Skeletal muscle tissue (tissue), 4 donors: ENCODE measurements around the gene TUBB4B. TPM values are rescaled to one million over a fixed set of nuclear protein-coding genes. Genes with fewer than 3 reads are reported as not detected.

Experiments
- H3K27ac ChIP-seq: one replicate; pipeline ENCODE4 v1.7.0; 2013; ENCODE audit warnings: mild to moderate bottlenecking, low read depth, low read length, inconsistent platforms
- H3K27me3 ChIP-seq, 3 donors: one replicate each; pipeline ENCODE4 v1.7.0; 2013; ENCODE audit warnings: low read length in 3 of 3; ENCODE audit not compliant: control insufficient read depth in 3 of 3, insufficient read depth in 3 of 3
- H3K36me3 ChIP-seq, 3 donors: one replicate each; pipeline ENCODE4 v1.7.0; 2013; ENCODE audit warnings: low read length in 3 of 3; ENCODE audit not compliant: control insufficient read depth in 3 of 3, insufficient read depth in 3 of 3
- H3K4me1 ChIP-seq, 3 donors: one replicate each; pipeline ENCODE4 v1.7.0; 2013; ENCODE audit warnings: low read length in 3 of 3, mild to moderate bottlenecking in 3 of 3; ENCODE audit not compliant: control insufficient read depth in 3 of 3, insufficient read depth in 3 of 3
- H3K4me3 ChIP-seq, 3 donors: one replicate each; pipeline ENCODE4 v1.7.0; 2013; ENCODE audit warnings: low read length in 3 of 3
- H3K9ac ChIP-seq, 3 donors: one replicate each; pipeline ENCODE4 v1.7.0; 2013; ENCODE audit warnings: low read length in 3 of 3, mild to moderate bottlenecking in 3 of 3, moderate library complexity in 2 of 3, low read depth in 1 of 3
- H3K9me3 ChIP-seq, 3 donors: one replicate each; pipeline ENCODE4 v1.7.0; 2013; ENCODE audit warnings: low read length in 3 of 3; ENCODE audit not compliant: control insufficient read depth in 3 of 3
- total RNA-seq: library from RNA; depleted of rRNA; stranded (reverse); fragments of >200 nt; gene quantifications from one replicate; pipeline ENCODE4 v1.2.3, GENCODE V29; 2014
- donor health status: Osteomylitis.

TUBB4B gene
- 97.1 TPM for total RNA-seq

GRCh38 chr9:137240841-137241489, at the start of gene TUBB4B:
TSS of gene TUBB4B (plus strand) at chr9:137241287. CDS start at chr9:137241361, 74 bp downstream.
- Histone ChIP-seq H3K4me1 (peaks cover 62 to 77% (median 68%) of the 10 kb centered on the region in 3 donors), H3K9me3 (no peaks in the 10 kb centered on the region)

DNA sequence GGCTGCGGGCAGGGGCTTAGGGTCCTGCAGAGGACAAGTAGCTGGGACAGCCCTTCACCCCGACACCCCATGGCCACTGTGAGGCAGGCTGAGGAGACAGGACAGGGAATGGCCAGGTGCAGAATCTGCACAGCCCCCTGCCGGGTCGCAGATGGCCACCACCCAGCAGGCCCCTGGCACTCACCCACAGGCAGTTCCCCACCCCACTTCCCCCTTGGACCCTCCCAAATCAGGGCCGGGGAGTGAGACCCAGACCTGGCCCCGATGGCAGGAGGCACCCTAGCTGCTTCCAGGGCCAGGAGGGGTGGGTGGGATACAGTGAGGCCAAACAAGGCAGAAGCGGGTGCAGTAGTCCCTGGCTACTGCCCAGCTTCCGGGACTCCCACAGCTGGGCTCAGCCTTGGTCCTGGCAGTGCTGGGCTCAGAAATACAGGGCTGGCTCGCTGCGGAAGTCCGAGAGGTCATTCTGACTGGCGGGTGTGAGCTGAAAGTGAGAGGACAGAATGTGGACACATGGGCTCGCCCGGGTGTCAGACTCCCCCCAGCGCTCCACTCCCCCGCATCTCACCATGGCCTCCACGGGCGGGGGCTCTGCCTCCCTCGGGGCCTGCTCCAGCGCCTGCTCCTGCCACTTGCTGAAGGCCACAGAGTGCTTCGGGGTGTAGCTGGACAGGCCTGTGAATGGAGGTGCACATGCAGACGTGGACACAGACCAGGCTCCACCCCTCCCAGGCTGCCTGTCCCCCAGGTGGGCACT, 49.2 kb upstream of the TUBB4B start:
- Histone ChIP-seq H3K27me3 (no peaks in the 10 kb centered on the region), H3K9ac (peak overlapping the region in 1 of 3 donors; percentile 25), H3K4me3 (no peak overlapping the region), H3K9me3 (no peaks in the 10 kb centered on the region), H3K36me3 (peaks cover 19 to 26% (median 22%) of the 10 kb centered on the region in 3 donors), H3K27ac (no peak overlapping the region), H3K4me1 (peaks cover 30 to 73% (median 61%) of the 10 kb centered on the region in 3 donors)

More at GRCh38 chr9:137240841-137241489, at the start of gene TUBB4B:
- Histone ChIP-seq H3K36me3 (peaks cover 18 to 24% (median 20%) of the 10 kb centered on the region in 3 donors), H3K27me3 (no peaks in the 10 kb centered on the region), H3K4me3 (peak within 1 kb of the TSS; percentile 60 to 83 (median 83)), H3K27ac (peak within 1 kb of the TSS; percentile 95), H3K9ac (peak within 1 kb of the TSS; percentile 88 to 91 (median 90))

DNA sequence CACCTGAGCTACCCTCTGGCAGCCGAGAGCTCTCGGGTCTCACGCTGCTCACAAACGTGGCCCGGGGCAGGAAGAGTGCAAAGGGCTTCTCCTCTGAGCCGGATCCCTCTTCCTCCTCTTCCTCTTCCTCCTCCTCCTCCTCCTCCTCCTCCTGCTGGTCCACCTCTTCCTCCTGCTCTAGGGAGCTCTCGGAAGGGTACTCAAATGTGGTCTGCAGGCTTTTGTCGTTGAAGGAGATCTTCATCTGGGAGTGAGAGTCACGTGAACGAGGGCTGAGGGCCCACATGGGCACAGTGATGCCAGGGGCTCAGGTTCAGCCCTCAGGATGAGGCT, 48.7 kb upstream of the TUBB4B start:
- no peak overlapping the region for H3K4me3 ChIP-seq
- H3K27ac ChIP-seq = no peak overlapping the region

DNA sequence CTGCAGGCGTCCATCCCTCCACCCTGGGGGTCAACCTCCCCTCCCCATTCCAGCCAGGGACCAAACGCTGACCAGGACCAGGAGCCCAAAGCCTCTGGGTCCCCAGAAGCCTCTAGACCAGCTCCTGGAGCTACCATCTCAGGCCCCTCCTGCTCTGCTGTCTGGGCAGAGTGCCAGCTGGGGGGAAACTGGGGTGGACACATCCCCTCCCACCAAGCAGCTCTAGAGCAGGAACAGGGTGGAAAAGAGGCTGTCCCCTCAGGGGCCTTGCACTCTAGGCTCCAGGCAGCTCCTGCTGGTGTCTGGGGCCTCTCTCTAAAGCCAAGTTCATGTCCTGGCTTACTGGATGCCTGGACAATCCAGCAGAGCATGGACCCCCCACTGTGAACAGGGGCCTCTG, 48.2 kb upstream of the TUBB4B start:
- no peak overlapping the region for H3K9ac ChIP-seq
- H3K27me3 ChIP-seq = no peaks in the 10 kb centered on the region
- H3K4me1 ChIP-seq = peaks cover 20 to 71% (median 58%) of the 10 kb centered on the region in 3 donors
- H3K4me3 ChIP-seq = no peak overlapping the region
- H3K36me3 ChIP-seq = peaks cover 17 to 18% (median 18%) of the 10 kb centered on the region in 3 donors
- H3K27ac ChIP-seq = no peak overlapping the region
- no peaks in the 10 kb centered on the region for H3K9me3 ChIP-seq

More for the DNA sequence above, 48.7 kb upstream of the TUBB4B start:
- H3K4me1 ChIP-seq = peaks cover 25 to 71% (median 58%) of the 10 kb centered on the region in 3 donors
- H3K36me3 ChIP-seq = peaks cover 17 to 20% (median 18%) of the 10 kb centered on the region in 3 donors
- H3K9me3 ChIP-seq = no peaks in the 10 kb centered on the region
- H3K27me3 ChIP-seq = no peaks in the 10 kb centered on the region
- H3K9ac ChIP-seq = no peak overlapping the region

GRCh38 chr9:137193771-137194170, 47.3 kb upstream of the TUBB4B start:
- H3K9me3 ChIP-seq = no peaks in the 10 kb centered on the region
- peaks cover 26 to 75% (median 66%) of the 10 kb centered on the region in 3 donors for H3K4me1 ChIP-seq
- H3K4me3 ChIP-seq = no peak overlapping the region
- H3K27ac ChIP-seq = no peak overlapping the region
- peaks cover 17 to 18% (median 18%) of the 10 kb centered on the region in 3 donors for H3K36me3 ChIP-seq
- H3K9ac ChIP-seq = peak overlapping the region in 1 of 3 donors; percentile 71
- no peaks in the 10 kb centered on the region for H3K27me3 ChIP-seq

DNA sequence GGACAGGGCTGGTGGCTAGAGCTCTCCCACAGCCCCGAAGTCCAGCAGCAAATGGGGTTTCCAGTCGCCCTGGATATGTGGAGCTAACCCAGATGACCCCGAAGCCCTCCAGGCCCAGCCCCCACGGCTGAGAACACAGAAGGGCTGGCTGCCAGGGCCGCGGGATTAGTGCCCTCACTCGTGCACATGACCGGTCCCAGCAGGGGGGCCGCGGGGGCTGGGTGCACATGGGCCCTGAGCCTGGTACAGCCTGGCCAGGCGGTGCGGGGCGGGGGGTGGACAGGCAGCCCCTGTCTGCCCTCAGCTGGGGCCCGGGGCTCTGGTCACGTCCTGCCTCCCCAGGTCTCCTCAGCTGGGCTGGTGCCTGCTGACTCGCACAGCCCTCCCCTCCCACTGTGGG, 46.7 kb upstream of the TUBB4B start:
- H3K9me3 ChIP-seq = no peaks in the 10 kb centered on the region
- peak overlapping the region in 1 of 3 donors; percentile 71 for H3K9ac ChIP-seq
- H3K4me3 ChIP-seq = no peak overlapping the region
- H3K27me3 ChIP-seq = no peaks in the 10 kb centered on the region
- H3K27ac ChIP-seq = no peak overlapping the region
- H3K36me3 ChIP-seq = peaks cover 17 to 18% (median 18%) of the 10 kb centered on the region in 3 donors
- peaks cover 27 to 76% (median 67%) of the 10 kb centered on the region in 3 donors for H3K4me1 ChIP-seq

DNA sequence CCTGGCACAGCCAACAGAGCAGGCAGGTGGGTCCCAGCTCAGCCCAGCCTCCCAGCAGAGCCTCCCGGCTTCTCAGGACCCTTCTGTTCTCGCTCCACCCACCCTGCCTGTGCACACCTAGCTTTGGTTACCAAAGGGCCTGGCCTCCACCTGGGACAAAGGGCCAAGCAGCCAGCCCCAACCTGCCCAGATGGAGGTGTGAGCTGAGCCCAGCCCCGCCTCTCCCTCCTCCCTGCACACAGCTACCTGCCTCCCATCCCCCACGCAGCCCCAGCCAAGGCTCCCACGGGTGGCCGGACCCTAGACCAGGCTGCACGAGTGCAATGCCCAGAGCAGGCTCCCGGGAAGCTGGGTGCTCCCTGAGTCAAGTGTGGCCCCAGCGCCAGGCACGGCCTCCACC, 46.2 kb upstream of the TUBB4B start:
- Histone ChIP-seq H3K36me3 (peaks cover 15 to 16% (median 16%) of the 10 kb centered on the region in 3 donors), H3K27ac (no peak overlapping the region), H3K27me3 (no peaks in the 10 kb centered on the region), H3K4me1 (peaks cover 24 to 75% (median 65%) of the 10 kb centered on the region in 3 donors), H3K9ac (peak overlapping the region in 2 of 3 donors; percentile 14 to 71), H3K9me3 (no peaks in the 10 kb centered on the region), H3K4me3 (no peak overlapping the region)

DNA sequence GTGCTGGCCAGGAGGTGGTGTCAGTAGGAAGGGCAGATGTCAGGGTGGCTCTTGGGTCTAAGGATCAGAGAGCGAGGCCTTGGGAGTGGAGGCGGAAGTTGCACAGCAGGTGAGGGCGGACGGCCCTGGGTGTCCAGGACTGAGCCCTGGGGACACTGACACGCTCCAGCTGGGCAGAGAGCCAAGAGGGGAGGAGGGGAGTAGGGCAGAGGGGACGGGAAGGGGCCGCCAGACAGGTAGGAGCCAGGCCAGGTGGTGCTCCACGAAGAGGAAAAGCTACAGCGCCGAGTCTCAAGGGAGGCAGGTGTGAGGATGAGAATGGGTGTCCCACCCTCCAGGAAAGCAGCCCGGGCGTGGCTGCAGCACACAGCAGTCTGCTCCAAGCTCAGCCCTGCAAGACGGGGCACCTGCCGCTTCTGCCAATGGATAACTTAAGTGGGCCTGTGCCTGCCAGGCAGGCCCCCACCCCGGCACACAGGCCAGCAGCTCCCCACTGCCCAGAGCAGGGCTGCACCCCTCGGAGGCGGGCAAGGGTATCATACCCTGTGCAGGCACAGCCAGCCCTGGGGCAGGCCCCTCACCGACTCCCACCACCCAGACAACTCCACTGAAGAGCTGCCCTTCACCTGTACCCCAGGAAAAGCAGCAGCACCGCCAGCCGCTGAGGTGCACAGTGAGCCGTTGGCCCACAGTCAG, 45.4 kb upstream of the TUBB4B start:
- Histone ChIP-seq H3K4me3 (no peak overlapping the region), H3K27me3 (no peaks in the 10 kb centered on the region), H3K27ac (no peak overlapping the region), H3K9me3 (no peaks in the 10 kb centered on the region), H3K9ac (no peak overlapping the region), H3K4me1 (peaks cover 17 to 67% (median 59%) of the 10 kb centered on the region in 3 donors), H3K36me3 (peaks cover 8 to 10% (median 8%) of the 10 kb centered on the region in 3 donors)

GRCh38 chr9:137198051-137198901, 42.8 kb upstream of the TUBB4B start:
- Histone ChIP-seq H3K9me3 (no peaks in the 10 kb centered on the region), H3K27ac (no peak overlapping the region), H3K4me1 (peaks cover 35 to 80% (median 77%) of the 10 kb centered on the region in 3 donors), H3K27me3 (no peaks in the 10 kb centered on the region), H3K36me3 (no peaks in the 10 kb centered on the region), H3K4me3 (no peak overlapping the region), H3K9ac (peak overlapping the region; percentile 20 to 70 (median 32))
